GM21423 (cell line): Measurements from ENCODE around the gene MOB2.

ENCODE experiments used
- ATAC-seq: cut with Tn5 transposase; IDR thresholded peaks from one replicate; pipeline ENCODE4 v1.9.1; 2021; ENCODE audit warnings: mild to moderate bottlenecking, moderate library complexity; ENCODE audit not compliant: unreplicated experiment

The MOB2 gene

DNA sequence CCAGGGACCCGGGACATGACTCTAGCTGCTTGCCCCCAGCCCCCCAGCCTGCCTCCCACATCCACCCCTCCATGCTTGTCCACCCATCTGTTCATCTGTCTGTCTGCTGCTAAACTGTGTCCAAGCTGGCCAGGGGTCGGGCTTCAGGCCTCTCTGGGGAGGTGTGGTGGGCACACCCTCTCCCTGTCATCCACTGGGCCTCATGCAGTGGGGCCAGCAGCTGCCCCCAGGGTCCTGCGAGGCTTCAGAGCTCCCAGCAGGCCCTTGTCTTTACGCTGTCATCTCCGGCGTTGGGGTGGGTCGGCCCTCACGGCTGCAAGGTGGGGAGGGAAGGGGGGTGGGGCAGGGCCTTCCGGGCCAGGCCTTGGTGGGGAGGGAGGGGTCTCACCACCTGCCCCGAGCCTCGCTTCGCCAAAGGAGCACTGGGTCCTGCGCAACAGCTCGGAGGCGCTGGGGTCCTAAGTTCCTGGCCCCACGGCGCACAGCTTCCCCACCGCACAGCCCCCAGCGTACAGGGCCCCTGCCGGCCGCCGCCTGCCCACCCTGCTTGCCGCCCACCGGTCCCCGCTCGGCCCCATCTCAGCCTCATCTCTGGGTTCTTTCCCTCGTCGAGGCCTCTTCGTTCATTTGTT is 26.7 kb downstream of the MOB2 start:
- ATAC-seq, result no peak

DNA sequence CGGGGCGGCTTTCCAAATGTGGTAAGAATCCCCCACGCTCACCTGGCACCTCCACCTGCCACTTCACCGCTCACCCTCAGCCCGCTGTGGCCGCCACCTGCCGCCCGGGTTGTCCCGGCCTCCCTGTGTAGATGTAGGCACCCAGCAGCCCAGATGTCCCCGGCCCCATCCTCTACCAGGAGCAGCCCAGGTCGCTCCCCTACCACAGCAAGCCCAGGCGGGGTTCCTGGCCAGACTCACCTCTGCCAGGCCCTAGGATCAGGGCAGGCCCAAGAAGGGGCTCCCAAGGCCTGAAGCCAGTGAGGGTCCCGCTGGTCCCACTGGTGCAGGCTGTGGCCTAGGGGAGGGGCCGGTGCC is 27.4 kb downstream of the MOB2 start:
- no peak for ATAC-seq

DNA sequence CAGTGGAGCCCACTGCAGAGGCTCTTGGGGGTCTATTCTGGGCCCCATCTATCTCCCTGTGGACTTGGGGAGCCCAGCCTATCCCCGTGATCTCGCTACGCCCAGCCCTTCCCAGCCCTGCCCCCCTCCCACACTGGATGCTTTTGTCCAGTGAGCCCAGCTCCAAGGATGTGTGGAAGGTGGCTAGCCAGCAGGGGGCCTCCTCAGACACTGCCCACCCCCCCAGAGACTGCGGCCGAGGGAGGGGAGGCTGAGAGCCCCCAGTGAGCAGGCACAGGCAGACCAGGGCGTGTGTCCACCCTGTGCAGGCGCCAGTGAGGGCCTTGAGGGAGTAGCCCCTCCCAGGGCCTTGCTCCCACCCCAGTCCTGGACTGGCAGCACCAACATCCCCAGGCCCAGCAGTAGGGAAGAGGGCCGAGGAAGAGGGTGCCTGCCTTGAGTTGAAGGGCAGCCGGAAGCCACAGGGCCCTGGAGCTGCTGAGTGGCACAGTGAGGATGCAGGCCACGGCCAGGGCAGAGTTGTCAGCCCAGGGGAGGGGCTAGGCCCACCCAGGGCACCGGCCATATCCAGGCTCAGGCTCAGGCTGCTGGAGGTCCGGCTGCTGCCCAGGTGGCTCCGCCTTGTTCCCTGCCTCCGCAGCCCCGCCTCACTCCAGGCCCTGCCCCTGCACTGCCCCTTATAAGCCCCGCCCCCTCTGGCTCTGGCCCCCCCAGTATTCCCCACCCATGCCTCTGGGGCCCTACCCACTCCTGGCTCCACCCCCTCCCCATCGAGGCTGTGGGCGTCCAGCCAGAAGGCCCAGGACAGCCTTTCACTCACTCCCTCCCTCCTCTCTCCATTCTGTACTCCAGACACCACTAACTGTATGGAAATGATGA is 28.0 kb downstream of the MOB2 start:
- ATAC-seq, result no peak

DNA sequence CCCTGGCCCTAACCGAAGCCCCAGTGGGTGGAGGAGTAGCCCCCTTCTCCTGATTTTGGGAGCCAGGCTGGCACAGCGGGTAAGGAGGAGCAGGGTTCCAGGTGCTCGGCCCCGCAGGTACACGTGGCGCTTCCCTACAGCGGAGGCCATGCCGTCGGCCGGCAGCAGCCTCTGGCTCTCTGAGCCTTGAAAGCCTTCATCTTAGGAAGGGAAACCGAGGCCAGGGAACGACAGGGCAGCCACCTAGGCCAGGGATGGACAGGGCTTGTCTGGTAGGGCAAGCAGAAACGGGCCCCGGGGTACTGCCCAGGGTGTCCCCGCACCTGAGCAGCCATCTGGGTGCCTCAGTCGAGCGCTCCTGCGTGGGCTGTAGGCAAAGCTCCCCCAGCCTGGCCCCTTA is 28.7 kb downstream of the MOB2 start:
- no peak for ATAC-seq

DNA sequence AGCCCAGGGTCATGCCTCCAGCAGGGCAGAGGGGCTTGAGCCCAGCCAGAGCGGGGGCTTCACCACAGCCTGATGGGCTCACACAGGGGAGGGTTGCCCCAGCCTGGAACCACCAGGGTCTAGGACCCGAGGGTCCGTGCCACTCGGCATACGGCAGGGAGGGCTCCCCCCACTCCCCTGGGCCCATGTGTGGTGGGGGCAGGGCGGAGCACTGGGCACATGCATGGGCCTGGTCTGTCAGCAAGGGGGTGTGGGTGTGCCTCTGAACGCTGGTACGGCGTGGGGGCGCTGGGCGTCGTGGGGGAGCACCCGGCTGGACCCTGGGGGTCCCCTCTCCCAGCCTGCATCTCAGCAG is 29.3 kb downstream of the MOB2 start:
- no peak for ATAC-seq

DNA sequence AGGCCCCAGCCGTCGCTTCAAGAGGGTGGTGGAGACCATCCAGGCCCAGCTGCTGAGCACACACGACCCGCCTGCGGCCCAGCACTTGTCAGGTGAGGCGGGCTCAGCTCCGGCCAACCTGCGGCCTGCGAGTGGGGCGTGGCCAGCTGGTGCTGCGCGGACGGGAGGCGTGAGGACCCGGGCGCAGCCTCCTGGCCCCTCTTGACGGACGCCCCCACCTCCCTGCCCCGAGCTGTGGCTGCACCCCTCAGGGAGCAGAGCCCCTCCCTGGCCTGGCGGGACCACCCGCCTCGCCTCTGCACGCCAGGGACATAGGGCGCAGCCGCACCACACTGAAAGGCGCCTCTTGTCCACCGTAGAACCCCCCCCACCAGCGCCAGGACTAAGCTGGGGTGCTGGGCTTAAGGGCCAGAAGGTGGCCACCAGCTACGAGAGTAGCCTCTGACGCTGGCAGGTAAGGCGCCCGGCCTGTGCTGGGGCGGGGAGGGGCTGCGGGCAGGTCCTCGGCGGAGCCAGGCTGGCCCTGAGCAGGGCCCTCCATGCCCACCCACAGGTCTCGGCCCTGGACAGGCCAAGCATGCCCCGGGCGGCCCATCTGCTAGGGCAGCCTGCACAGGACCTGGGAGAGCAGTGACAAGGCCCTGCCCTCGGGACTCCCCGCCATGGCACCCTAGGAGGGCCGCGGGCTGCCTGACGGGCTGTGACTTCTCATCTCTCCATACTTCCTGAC is 29.8 kb downstream of the MOB2 start:
- ATAC-seq, result no peak

DNA sequence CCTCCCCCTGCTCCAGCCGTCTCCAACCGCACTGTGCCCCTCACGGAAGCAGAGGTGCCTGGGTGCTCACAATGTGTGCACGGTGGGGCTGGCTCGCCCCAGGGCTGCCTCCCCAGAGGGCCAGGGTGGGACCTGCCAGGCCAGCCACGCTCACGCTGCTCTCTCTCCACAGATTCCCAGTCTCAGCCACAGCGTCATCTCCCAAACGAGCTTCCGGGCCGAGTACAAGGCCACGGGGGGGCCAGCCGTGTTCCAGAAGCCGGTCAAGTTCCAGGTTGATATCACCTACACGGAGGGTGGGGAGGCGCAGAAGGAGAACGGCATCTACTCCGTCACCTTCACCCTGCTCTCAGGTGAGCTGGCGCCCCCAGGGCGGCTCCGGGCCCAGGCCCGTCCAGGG is 30.4 kb downstream of the MOB2 start:
- ATAC-seq, result no peak

DNA sequence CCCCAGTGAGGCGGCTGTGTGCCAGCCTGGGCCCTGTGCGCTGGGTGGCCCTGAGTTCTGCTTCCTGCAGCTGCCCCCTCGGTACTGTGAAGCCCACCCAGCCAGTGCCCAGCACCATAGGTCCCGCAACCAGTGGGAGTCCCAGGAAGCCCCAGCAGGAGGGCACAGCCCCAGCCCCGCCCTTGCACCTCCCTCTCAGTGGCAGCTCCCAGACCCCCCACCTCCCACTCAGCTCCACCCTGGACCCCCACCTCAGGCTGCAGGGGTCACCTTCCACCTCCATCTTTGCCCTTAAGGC is 30.9 kb downstream of the MOB2 start:
- ATAC-seq, result no peak

DNA sequence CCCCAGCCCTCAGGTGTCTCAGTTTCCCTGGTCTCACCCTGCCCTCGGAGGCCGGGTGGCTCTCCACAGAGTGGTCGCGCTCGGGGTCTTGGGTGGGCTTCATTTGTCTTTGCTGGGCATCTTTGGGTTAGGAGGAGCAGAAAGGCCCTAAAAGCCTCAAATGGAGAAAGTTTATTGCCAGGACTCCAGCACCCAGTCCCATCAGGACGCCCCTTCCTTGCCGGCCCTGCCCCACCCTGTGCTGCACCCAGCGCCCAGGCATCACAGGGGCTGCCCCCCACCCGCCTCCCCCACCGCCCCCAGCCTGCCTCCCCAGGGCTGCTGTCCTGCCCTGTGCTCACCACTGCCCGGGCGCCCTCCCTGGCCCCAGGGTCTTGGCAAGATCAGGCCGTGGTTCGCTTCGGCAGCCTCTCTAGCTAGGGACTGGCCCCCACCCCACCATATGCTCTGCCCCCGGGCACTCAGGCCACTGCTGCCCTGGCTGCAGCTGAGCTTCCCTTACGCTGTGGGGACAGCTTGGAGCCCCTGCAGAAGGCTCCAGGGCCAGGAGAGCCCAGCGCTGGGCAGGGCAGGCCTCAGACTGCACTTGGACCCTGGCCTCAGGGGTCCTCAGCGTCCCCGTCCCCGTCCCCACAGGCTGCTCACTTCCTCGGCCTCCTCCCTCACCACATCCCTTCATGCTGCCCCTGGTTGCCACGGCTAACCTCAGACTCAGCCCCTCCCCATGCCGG is 31.4 kb downstream of the MOB2 start:
- no peak for ATAC-seq

DNA sequence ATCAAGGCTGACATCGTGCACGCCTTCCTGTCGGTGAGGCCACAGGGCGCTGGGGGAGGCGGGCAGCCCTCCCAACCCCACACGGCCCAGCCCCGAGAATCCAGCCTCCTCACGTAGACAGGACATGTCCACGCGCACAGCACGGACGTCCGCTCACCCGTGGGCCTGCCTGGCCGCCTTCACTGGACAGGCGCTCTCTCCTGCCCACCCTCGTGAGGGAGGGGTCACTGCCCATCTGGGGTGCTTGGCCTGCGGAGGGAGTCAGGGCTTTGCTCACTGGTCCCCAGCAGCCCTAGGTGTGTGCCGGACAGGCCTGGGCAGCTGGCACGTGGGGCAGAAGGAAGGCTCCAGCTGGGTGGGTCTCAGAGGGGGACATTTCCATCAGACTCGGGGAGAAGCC is 32.0 kb downstream of the MOB2 start:
- no peak for ATAC-seq

DNA sequence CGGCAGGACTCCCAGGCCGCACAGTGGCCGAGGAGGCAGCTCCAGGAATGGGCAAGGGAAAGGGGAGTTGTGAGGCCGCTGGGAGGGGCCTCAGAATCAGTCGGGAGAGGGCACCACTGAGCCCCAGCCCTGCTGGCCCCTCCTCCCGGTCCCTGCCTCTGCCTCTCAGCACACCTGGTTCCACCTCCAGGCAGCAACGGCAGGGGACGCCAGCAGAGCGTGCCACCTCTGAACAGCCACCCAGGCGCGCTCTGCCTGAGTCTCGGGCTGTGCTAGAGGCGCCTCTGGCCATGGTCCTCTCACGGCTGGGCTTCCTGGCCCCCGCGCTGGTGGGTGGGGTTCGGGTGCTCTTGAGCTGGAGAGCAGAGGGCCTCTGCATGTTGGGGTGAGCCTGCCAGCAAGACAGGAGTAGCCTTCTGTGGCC is 33.0 kb downstream of the MOB2 start:
- ATAC-seq, result no peak

DNA sequence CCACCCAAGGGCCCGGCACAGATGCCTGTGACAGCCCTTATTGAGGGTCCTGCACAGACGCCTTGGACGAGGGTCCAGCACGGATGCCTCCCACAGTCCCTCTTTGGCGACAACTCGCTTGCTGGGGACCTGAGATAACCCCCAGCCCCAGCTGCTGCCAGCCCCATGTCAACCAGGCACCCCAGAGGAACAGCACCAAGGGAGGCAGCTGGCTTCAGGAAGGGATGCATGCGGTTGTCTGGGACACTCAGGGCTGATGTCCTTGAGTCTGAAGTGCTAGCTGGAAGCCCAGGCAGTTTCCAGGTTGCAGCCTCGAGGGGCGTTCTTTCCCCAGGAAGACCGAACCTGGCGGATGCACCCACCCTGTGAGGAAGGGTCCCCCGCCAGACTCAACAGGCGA is 33.8 kb downstream of the MOB2 start:
- ATAC-seq, result no peak

DNA sequence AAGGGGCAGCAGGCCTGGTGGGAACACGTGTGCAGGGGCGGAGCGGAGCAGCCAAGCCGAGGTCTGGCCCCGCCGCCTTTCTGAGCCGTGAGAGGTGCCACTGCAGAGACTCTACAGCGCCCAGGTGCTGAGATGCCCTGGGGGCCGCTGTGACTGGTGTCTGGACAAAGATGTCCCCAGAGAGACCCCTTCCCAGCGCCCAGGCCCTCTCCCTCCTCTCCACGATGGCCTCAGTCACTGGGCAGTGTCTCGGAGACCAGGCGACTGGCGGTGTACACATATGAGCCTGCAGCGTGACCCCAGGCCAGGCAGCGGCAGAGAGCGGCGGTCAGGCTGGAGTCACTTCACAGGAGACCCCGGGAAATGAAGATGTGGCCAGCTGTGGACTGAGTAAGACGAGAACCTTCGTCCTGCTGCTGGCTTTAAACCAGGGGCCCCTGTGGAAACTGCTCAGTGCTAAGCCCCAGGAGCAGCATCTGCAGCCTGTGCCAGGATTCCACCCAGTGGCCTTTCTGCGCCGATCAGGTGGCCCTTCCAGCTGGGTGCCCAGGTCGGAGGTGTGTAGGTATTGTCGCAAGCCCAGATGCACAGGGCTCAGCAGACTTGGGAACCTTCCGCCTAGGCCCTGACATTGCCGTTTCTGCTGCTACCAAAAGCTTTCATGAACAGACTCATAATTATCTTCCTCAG is 34.7 kb downstream of the MOB2 start:
- ATAC-seq, result no peak

DNA sequence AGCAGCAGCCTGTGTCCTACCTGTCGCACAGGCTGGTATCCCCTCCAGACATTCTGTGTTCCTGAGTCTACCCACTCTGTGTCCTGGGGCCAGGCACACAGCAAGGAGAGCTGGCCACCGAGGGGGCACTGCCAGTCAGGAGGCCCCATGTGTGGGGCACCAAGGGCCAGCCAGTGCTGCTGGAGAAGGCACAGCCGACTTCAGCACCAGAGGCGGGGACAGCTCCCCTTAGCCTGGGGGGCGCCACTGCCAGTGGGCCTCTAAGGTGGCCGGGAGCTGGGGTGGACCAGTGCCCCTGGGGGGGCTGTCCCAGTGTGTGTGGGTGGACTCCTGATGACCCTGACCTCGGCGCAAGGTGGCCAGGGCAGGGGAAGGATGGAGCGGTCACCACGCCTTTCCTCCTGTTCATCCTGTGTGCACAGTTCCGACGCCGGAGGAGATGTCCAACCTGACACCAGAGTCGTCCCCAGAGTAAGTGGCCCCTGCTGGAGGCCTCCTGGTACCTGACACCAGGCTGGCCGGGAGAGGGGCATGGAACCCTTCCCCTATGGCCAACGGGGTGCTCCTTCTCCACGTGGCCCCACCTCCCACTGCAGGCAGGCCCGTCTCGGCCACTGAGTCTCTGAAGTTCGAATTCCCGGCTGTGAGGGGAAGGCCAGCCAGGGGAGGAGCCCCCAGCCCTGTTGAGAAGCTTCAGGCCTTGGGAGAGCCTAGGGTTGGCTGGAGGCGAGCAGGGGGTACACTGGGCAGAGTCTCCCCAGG is 35.4 kb downstream of the MOB2 start:
- no peak for ATAC-seq

DNA sequence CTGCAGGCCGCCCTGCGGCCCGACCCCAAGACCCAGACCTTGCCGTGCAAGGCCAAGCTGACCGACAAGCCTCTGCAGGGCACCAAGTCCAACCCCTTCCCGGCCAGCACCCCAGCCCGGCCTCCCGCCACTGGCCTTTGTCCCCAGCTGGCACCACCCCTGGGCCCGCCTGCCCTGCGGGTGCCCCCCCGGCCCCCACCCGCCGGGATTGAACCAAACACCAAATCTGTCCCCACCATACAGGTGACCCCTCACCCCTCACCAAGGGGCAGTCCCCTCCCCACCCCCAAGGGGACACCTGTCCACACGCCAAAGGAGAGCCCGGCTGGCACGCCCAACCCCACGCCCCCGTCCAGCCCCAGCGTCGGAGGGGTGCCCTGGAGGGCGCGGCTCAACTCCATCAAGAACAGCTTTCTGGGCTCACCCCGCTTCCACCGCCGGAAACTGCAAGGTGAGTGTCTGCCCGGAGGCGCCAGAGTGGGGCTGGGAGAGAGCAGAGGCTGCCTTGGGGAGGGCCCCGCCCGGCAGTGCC is 36.2 kb downstream of the MOB2 start:
- no peak for ATAC-seq

DNA sequence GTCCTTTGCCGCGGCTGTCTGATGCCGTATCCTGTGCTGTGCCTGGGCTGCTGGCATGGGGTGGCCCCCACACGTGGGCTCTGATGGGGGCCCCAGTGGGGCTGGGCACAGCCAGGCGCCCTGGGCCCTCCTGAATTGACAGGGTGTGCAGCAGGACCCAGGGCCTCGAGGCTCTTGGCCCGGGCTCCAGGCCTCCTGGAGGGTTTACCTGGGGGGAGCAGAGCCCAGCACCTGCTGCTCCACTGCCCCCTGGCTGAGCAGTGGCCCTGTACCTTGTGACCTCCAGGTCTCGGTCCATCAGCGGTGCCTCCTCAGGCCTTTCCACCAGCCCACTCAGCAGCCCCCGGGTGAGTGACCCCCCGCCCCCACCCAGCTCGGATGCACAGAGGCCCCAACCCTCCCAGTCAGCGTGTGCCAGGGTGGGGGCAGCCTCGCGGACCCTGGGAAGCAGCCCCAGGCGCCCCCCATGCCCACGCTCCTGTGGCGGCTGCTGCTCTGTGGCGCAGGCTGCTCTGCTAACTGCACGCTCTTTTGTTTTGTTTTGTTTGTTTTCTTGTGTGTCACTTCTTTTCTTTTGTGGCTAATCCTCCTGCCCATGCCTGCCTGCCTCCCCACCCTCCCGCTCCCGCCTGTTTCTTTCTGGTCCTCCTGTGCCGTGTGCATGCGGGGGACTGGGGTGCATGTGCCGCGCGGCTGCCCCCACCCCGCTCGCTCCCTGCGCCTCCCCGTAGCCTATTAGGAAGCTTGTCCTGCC is 36.9 kb downstream of the MOB2 start:
- no peak for ATAC-seq

DNA sequence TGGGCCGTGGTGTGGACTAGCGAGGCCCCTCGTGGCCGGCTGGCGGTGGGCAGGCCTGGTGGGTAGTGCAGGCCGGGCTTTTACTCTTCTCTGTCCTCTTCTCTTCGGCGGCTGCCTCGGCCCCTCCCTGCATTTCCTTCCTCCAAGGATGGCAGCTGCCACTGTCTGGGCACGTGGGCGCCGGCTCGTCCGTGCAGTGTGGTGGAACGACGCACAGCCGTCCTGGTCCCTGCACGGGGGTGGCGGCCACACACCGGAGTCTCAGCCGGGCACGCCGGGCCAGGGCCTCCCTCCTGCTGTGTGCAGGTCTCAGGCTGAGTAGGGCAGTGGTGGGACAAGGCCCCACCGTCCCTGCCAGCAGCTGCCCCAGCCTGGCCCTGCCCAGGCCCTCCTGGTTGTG is 37.7 kb downstream of the MOB2 start:
- ATAC-seq, result no peak

DNA sequence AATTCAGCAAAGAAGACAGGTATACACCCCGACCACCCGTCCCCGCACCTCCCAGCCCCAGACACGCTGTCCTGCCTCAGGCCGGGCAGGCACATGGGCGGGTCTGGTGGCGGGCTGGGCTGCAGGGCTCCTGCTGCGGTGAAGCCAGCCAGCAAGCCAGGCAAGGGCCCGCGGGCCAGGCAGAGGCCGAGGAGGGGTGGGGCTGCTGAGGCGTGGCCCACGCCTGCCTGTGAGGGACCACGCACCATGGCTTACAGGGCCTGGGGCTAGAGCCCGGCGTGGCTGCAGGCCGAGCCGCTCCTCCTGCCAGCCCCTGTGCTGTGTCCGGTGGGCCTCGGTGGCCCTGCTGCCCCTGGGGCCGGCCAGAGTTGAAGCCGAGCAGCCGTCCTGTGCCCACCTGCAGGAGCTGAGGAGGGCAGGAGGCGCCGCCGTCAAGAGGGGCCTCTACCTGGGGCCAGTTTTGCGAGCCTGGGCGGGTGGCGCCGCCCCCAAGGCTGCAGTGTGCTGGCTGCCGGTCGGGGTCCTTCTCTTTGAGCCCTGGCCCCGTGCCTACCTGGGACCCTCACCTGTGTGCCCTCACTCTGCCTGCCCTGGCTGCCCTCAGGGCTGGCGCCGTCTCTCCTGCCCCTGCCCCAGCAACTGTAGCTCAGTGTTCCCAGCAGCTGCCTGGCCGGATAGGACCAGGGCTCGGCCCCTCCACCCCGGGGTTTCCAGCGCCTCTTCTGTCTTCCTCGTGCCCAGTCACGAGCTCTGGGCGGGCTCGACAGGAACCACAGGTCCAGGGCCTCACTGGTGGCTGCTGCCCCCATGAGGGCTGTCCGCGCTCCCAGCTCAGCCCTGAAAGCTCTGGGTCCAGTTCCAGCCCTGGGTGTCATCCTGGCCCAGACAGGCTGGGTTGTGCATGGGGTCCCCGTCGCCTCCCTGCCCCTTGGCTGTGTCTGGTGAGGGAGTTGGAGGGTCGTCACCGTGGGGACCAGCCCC is 38.4 kb downstream of the MOB2 start:
- no peak for ATAC-seq
